ENCODE results near the gene DYNLT2.
"Not testable (repeated sequence)": the region's sequence is repeated elsewhere in the genome, so short reads cannot be mapped to it uniquely, and the experiment has no call there.

The DYNLT2 gene

GRCh38 chr6:169776379-169776778 lies 25.0 kb upstream of the DYNLT2 start:
- no peak for TF ChIP-seq POLR2A (IDR thresholded peaks at IDR 0.05; ENCODE audit: low read depth, low read length)
- FAIRE-seq = no peak
- DNase-seq (ENCODE audit: insufficient read length, low spot score) = no peak

- TF ChIP-seq POLR2A (IDR thresholded peaks at IDR 0.05; ENCODE audit: low read depth, low read length) = no peak
- DNase-seq (ENCODE audit: insufficient read length, low spot score) = no peak
- FAIRE-seq = no peak
These were observed 23.9 kb upstream of the DYNLT2 start for GRCh38 chr6:169775321-169775720.

- DNase-seq (ENCODE audit: insufficient read length, low spot score) (no peak), FAIRE-seq (no peak)
- TF ChIP-seq POLR2A (IDR thresholded peaks at IDR 0.05; ENCODE audit: low read depth, low read length) = no peak
These were observed 23.0 kb upstream of the DYNLT2 start for GRCh38 chr6:169774347-169774746.

- no peak for DNase-seq (ENCODE audit: insufficient read length, low spot score)
- TF ChIP-seq POLR2A (IDR thresholded peaks at IDR 0.05; ENCODE audit: low read depth, low read length) = no peak
- no peak for FAIRE-seq
These were observed 15.8 kb upstream of the DYNLT2 start for GRCh38 chr6:169766921-169767736.

- TF ChIP-seq POLR2A (IDR thresholded peaks at IDR 0.05; ENCODE audit: low read depth, low read length) = no peak
- FAIRE-seq (no peak), DNase-seq (ENCODE audit: insufficient read length, low spot score) (no peak)
These were observed 14.9 kb upstream of the DYNLT2 start for GRCh38 chr6:169766232-169766631.

GRCh38 chr6:169765789-169766188 lies 14.4 kb upstream of the DYNLT2 start:
- not testable (repeated sequence) for FAIRE-seq

GRCh38 chr6:169763881-169764280 lies 12.5 kb upstream of the DYNLT2 start:
- no peak for FAIRE-seq
- DNase-seq (ENCODE audit: insufficient read length, low spot score) = no peak
- TF ChIP-seq POLR2A (IDR thresholded peaks at IDR 0.05; ENCODE audit: low read depth, low read length) = no peak

More at GRCh38 chr6:169765789-169766188, 14.4 kb upstream of the DYNLT2 start:
- DNase-seq (ENCODE audit: insufficient read length, low spot score) = not testable (repeated sequence)

GRCh38 chr6:169763308-169763707 lies 11.9 kb upstream of the DYNLT2 start:
- FAIRE-seq (no peak), DNase-seq (ENCODE audit: insufficient read length, low spot score) (no peak)
- no peak for TF ChIP-seq POLR2A (IDR thresholded peaks at IDR 0.05; ENCODE audit: low read depth, low read length)

- FAIRE-seq (no peak), DNase-seq (ENCODE audit: insufficient read length, low spot score) (no peak)
- TF ChIP-seq POLR2A (IDR thresholded peaks at IDR 0.05; ENCODE audit: low read depth, low read length) = no peak
These were observed 3.8 kb upstream of the DYNLT2 start for GRCh38 chr6:169755162-169755561.

GRCh38 chr6:169752074-169752623 lies 777 bp upstream of the DYNLT2 start:
- TF ChIP-seq POLR2A (IDR thresholded peaks at IDR 0.05; ENCODE audit: low read depth, low read length) = no peak
- DNase-seq (ENCODE audit: insufficient read length, low spot score) = no peak
- FAIRE-seq = no peak

- no peak for FAIRE-seq
- no peak for TF ChIP-seq POLR2A (IDR thresholded peaks at IDR 0.05; ENCODE audit: low read depth, low read length)
- DNase-seq (ENCODE audit: insufficient read length, low spot score) = no peak
These were observed 4.8 kb downstream of the DYNLT2 start for GRCh38 chr6:169746556-169746955.

- TF ChIP-seq POLR2A (IDR thresholded peaks at IDR 0.05; ENCODE audit: low read depth, low read length) = no peak
- DNase-seq (ENCODE audit: insufficient read length, low spot score) (no peak), FAIRE-seq (no peak)
These were observed 6.0 kb downstream of the DYNLT2 start for GRCh38 chr6:169745405-169745804.

GRCh38 chr6:169741344-169741743 lies 10.0 kb downstream of the DYNLT2 start:
- no peak for TF ChIP-seq POLR2A (IDR thresholded peaks at IDR 0.05; ENCODE audit: low read depth, low read length)
- DNase-seq (ENCODE audit: insufficient read length, low spot score) = no peak
- FAIRE-seq = no peak

GRCh38 chr6:169738976-169739529 lies 12.3 kb downstream of the DYNLT2 start:
- DNase-seq (ENCODE audit: insufficient read length, low spot score) = no peak
- TF ChIP-seq POLR2A (IDR thresholded peaks at IDR 0.05; ENCODE audit: low read depth, low read length) = no peak
- FAIRE-seq = no peak
